ENCODE results near the gene MSH4. TPM values are rescaled to one million over a fixed set of nuclear protein-coding genes. Genes with fewer than 3 reads are reported as not detected.

Gene MSH4
- total RNA-seq, 1 donor: 0.09 TPM

DNA sequence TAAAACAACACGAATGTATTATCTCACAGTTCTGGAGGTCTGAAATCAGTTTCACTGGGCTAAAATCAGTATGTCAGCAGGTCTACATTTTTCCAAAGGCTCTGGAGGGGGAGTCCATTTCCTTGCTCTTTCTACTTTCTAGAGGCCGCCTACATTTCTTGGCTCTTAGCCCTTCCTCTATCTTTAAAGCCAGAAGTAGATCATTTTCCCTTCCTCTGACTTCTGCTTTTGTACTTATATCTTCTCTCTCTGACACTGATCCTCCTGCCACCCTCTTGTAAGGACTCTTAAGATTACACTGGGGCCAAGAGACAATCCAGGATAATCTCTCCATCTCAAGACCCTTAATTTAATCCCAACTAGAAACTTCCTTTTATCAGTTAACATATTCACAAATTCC lies 41.4 kb downstream of the MSH4 start:
- TF ChIP-seq, protein P1, sequence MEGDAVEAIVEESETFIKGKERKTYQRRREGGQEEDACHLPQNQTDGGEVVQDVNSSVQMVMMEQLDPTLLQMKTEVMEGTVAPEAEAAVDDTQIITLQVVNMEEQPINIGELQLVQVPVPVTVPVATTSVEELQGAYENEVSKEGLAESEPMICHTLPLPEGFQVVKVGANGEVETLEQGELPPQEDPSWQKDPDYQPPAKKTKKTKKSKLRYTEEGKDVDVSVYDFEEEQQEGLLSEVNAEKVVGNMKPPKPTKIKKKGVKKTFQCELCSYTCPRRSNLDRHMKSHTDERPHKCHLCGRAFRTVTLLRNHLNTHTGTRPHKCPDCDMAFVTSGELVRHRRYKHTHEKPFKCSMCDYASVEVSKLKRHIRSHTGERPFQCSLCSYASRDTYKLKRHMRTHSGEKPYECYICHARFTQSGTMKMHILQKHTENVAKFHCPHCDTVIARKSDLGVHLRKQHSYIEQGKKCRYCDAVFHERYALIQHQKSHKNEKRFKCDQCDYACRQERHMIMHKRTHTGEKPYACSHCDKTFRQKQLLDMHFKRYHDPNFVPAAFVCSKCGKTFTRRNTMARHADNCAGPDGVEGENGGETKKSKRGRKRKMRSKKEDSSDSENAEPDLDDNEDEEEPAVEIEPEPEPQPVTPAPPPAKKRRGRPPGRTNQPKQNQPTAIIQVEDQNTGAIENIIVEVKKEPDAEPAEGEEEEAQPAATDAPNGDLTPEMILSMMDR (IDR thresholded peaks at IDR 0.05; ENCODE audit: insufficient read depth, low read length): no peak
- DNase-seq (ENCODE audit: low read depth): peak; percentile 4
- no peak overlapping the region for H3K4me3 ChIP-seq (ENCODE audit: low read depth, low read length)

DNA sequence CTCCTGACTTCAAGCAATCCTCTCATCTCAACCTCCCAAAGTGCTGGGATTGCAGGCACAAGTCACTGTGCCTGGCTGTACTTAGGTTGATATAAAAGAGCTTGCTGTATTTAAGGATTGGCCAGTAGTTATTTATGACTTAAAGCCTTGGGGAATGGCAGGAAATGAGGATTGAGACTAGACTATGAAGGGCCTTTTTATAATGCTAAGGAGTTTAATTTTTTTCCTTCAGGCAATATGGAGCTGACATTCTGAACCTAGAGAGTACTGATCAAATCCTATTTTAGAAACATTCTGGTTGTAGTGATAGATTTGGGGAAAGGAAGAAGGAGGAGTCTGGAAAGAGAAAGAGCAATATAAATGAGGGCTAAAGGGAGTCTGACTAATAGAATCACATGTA lies 44.7 kb downstream of the MSH4 start:
- H3K4me3 ChIP-seq (ENCODE audit: low read depth, low read length): no peak overlapping the region
- TF ChIP-seq, protein P1 (IDR thresholded peaks at IDR 0.05; ENCODE audit: insufficient read depth, low read length): no peak
- DNase-seq (ENCODE audit: low read depth): no peak

DNA sequence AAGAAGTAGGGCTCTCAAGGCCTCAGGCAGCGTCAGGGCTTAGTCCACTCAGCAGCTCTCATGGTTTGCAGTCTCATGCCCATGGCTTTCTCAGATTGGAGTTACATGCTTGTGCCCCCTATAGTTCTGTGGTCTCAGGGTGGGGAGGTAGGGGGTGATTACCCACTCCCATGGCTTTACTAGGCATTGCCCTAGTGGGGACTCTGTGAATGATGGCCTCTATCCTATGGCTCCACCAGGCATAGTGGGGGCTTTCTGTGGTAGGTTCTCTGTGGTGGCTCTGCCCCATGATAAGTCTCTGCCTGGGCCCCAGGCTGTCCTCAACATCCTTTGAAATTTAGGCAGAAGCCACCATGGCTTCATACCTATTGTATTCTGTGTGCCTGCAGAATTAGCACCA lies 48.9 kb downstream of the MSH4 start:
- TF ChIP-seq, protein P1 (IDR thresholded peaks at IDR 0.05; ENCODE audit: insufficient read depth, low read length): no peak
- DNase-seq (ENCODE audit: low read depth): no peak
- no peak overlapping the region for H3K4me3 ChIP-seq (ENCODE audit: low read depth, low read length)

DNA sequence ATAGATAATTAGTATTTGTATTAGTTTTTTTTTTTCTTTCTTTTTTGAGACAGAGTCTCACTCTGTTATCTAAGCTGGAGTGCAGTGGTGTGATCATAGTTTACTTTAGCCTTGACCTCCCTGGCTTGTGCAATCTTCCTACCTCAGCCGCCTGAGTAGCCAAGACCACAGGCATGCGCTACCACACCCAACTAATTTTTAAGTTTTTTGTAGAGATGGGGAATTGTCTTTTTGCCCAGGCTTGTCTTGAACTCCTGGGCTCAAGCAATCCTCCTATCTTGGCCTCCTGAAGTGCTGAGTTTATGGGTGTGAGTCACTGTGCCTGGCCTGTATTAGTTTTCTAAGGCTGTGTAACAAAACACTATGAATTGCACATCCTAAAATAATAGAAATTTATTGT lies 58.3 kb downstream of the MSH4 start:
- H3K4me3 ChIP-seq (ENCODE audit: low read depth, low read length): no peak overlapping the region
- TF ChIP-seq, protein P1 (IDR thresholded peaks at IDR 0.05; ENCODE audit: insufficient read depth, low read length): no peak
- DNase-seq (ENCODE audit: low read depth): peak; percentile 77

DNA sequence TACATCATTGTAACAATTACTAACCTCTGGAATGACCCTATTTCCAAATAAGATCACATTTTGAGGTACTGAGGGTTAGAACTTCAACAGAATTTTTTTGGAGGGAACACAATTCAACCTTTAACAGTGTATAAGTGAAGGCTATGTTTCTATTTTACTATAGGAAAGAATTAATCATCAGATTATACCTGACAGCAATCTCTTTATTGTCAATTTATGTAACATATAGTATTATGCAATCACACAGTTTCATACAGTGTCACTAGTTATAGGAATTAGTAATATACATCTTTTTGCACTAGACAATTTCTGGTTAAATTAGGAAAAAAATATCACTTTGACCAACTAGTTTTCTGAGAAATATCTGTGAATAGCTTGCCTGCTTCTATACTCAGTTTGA lies 59.1 kb downstream of the MSH4 start:
- no peak overlapping the region for H3K4me3 ChIP-seq (ENCODE audit: low read depth, low read length)
- TF ChIP-seq, protein P1 (IDR thresholded peaks at IDR 0.05; ENCODE audit: insufficient read depth, low read length): no peak
- DNase-seq (ENCODE audit: low read depth): no peak

DNA sequence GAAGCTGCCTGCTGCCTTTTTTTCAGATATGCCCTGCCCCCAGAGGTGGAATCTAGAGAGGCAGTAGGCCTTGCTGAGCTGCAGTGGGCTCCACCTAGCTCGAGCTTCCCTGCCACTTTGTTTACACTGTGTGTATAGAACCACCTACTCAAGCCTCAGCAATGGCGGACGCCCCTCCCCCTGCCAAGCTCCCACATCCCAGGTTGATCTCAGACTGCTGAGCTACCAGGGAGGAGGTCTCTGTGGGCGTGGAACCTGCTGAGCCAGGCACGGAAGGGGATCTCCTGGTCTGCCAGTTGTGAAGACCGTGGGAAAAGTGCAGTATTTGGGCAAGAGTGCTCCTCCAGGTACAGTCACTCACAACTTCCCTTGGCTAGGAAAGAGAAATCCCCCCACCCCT lies 65.1 kb downstream of the MSH4 start:
- no peak overlapping the region for H3K4me3 ChIP-seq (ENCODE audit: low read depth, low read length)
- TF ChIP-seq, protein P1 (IDR thresholded peaks at IDR 0.05; ENCODE audit: insufficient read depth, low read length): no peak
- DNase-seq (ENCODE audit: low read depth): no peak

DNA sequence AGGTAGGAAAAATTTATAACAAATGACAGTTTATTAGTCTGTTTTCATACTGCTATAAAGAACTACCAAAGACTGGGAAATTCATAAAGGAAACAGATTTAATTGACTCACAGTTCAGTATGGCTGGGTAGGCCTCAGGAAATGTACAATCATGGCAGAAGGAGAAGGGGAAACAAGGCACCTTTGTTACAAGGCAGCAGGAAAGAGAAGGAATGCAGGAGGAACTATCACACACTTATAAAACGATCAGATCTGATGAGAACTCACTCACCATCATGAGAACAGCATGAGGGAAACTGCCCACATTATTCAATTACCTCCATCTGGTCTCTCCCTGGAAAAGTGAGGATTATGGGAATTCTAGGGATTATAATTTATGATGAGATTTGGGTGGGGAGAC lies 74.3 kb downstream of the MSH4 start:
- TF ChIP-seq, protein P1 (IDR thresholded peaks at IDR 0.05; ENCODE audit: insufficient read depth, low read length): no peak
- H3K4me3 ChIP-seq (ENCODE audit: low read depth, low read length): no peak overlapping the region
- DNase-seq (ENCODE audit: low read depth): no peak

Data from fibroblast of the aortic adventitia (primary cell).